Mesothelial cell of epicardium (in vitro differentiated cells): ENCODE results near the gene ZNF710. TPM values are rescaled to one million over a fixed set of nuclear protein-coding genes. Genes with fewer than 3 reads are reported as not detected.

Experiments
- DNase-seq, 2 experiments: peaks; one replicate each; pipeline ENCODE4 v3.0.0; 2021; ENCODE audit warnings: low spot score in 2 of 2; ENCODE audit not compliant: unreplicated experiment in 2 of 2
- H3K27ac Mint-ChIP-seq: 2 replicates; pipeline ENCODE4 v1.8.0; 2021; ENCODE audit warnings: mixed read lengths
- H3K27me3 Mint-ChIP-seq: 2 replicates; pipeline ENCODE4 v1.8.0; 2021; ENCODE audit warnings: low read depth, mixed read lengths
- H3K36me3 Mint-ChIP-seq: 2 replicates; pipeline ENCODE4 v1.8.0; 2021; ENCODE audit warnings: mixed read lengths
- H3K4me1 Mint-ChIP-seq: 2 replicates; pipeline ENCODE4 v1.8.0; 2021; ENCODE audit warnings: mixed read lengths
- H3K4me3 Mint-ChIP-seq: 2 replicates; pipeline ENCODE4 v1.8.0; 2021; ENCODE audit warnings: mild to moderate bottlenecking, moderate library complexity, mixed read lengths
- H3K9me3 Mint-ChIP-seq: 2 replicates; pipeline ENCODE4 v1.8.0; 2021; ENCODE audit warnings: mixed read lengths
- total RNA-seq: library from RNA; stranded (reverse); gene quantifications from 3 replicates; pipeline ENCODE4 v1.2.1, GENCODE V29; 2021
- TF ChIP-seq, protein P1 (sequence below): fragments of 200-600 bp; sonication (generic); IDR thresholded peaks from one replicate; pipeline ENCODE4 v1.5.0; 2021; ENCODE audit warnings: antibody characterized with exemption; ENCODE audit not compliant: unreplicated experiment

ZNF710 gene
- total RNA-seq, 1 donor from 2014 or later = 30.4 TPM

- TF ChIP-seq, protein P1, sequence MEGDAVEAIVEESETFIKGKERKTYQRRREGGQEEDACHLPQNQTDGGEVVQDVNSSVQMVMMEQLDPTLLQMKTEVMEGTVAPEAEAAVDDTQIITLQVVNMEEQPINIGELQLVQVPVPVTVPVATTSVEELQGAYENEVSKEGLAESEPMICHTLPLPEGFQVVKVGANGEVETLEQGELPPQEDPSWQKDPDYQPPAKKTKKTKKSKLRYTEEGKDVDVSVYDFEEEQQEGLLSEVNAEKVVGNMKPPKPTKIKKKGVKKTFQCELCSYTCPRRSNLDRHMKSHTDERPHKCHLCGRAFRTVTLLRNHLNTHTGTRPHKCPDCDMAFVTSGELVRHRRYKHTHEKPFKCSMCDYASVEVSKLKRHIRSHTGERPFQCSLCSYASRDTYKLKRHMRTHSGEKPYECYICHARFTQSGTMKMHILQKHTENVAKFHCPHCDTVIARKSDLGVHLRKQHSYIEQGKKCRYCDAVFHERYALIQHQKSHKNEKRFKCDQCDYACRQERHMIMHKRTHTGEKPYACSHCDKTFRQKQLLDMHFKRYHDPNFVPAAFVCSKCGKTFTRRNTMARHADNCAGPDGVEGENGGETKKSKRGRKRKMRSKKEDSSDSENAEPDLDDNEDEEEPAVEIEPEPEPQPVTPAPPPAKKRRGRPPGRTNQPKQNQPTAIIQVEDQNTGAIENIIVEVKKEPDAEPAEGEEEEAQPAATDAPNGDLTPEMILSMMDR = no peak
- H3K4me3 Mint-ChIP-seq = no peak overlapping the region
- H3K4me1 Mint-ChIP-seq = no peaks in the 10 kb centered on the region
- H3K9me3 Mint-ChIP-seq = peaks cover 8% of the 10 kb centered on the region
- DNase-seq = no peak
- H3K27me3 Mint-ChIP-seq = peaks cover 21% of the 10 kb centered on the region
- H3K36me3 Mint-ChIP-seq = no peaks in the 10 kb centered on the region
- no peak overlapping the region for H3K27ac Mint-ChIP-seq
Observed at GRCh38 chr15:89984421-89985010, 16.6 kb upstream of the ZNF710 start.

GRCh38 chr15:89985111-89985510, 16.0 kb upstream of the ZNF710 start:
- Mint-ChIP-seq H3K27ac (no peak overlapping the region), H3K4me3 (no peak overlapping the region), H3K4me1 (no peaks in the 10 kb centered on the region), H3K36me3 (no peaks in the 10 kb centered on the region), H3K27me3 (peaks cover 21% of the 10 kb centered on the region), H3K9me3 (peaks cover 8% of the 10 kb centered on the region)
- no peak for DNase-seq
- TF ChIP-seq, protein P1 = no peak

GRCh38 chr15:89991312-89991711, 9.8 kb upstream of the ZNF710 start:
- Mint-ChIP-seq H3K36me3 (no peaks in the 10 kb centered on the region), H3K9me3 (no peaks in the 10 kb centered on the region), H3K4me3 (no peak overlapping the region), H3K27ac (no peak overlapping the region), H3K4me1 (no peaks in the 10 kb centered on the region), H3K27me3 (peaks cover 2% of the 10 kb centered on the region)
- TF ChIP-seq, protein P1 = no peak
- DNase-seq = no peak

DNA sequence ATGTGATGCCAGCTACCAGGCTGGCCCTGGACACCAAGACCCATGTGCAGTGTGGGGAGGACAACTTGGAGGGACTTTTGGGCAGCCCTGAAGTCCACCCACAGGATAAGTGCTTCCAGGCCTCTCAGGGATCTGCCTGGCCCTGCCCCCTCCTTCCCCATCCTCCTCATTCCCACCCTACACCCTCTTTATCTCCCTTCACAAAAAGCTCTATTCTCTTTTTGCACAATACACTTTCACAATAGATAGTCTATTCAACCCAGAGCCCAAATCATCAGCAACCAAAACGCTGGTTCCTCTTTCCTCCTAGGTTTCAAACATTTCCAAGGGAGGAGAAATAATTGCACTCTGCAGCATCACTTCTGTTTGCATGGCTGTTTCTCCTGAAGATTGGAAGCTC, 7.8 kb upstream of the ZNF710 start:
- no peak overlapping the region for H3K27ac Mint-ChIP-seq
- no peaks in the 10 kb centered on the region for H3K9me3 Mint-ChIP-seq
- DNase-seq = no peak
- no peak overlapping the region for H3K4me3 Mint-ChIP-seq
- H3K4me1 Mint-ChIP-seq = no peaks in the 10 kb centered on the region
- TF ChIP-seq, protein P1 = no peak
- peaks cover 2% of the 10 kb centered on the region for H3K27me3 Mint-ChIP-seq
- H3K36me3 Mint-ChIP-seq = no peaks in the 10 kb centered on the region

GRCh38 chr15:89997079-89997478, 4.0 kb upstream of the ZNF710 start:
- Mint-ChIP-seq H3K36me3 (no peaks in the 10 kb centered on the region), H3K4me3 (no peak overlapping the region), H3K9me3 (no peaks in the 10 kb centered on the region), H3K27me3 (peaks cover 2% of the 10 kb centered on the region), H3K27ac (no peak overlapping the region), H3K4me1 (peaks cover 4% of the 10 kb centered on the region)
- no peak for DNase-seq
- TF ChIP-seq, protein P1 = no peak

GRCh38 chr15:89998141-89998661, 2.9 kb upstream of the ZNF710 start:
- no peak for DNase-seq
- H3K9me3 Mint-ChIP-seq = no peaks in the 10 kb centered on the region
- H3K4me3 Mint-ChIP-seq = no peak overlapping the region
- H3K27me3 Mint-ChIP-seq = peaks cover 2% of the 10 kb centered on the region
- no peak overlapping the region for H3K27ac Mint-ChIP-seq
- peaks cover 9% of the 10 kb centered on the region for H3K4me1 Mint-ChIP-seq
- no peaks in the 10 kb centered on the region for H3K36me3 Mint-ChIP-seq
- TF ChIP-seq, protein P1 = no peak
